Loucy (cell line): ENCODE data around the gene MTG2.

Source experiments
- H2AFZ ChIP-seq: fragments of 200-600 bp; sonication (generic); 2 replicates; pipeline ENCODE4 v1.6.0; 2016; ENCODE audit warnings: antibody characterized with exemption, mild to moderate bottlenecking, low read length, moderate library complexity
- H3F3A ChIP-seq: fragments of 200-600 bp; 2 replicates; pipeline ENCODE4 v1.6.0; 2016; ENCODE audit warnings: antibody characterized with exemption, low read depth, mild to moderate bottlenecking
- H3K27me3 ChIP-seq: fragments of 200-600 bp; sonication (generic); 2 replicates; pipeline ENCODE4 v1.6.1; 2014; ENCODE audit warnings: low read length, mild to moderate bottlenecking; ENCODE audit not compliant: insufficient read depth, poor library complexity, severe bottlenecking
- H3K36me3 ChIP-seq: fragments of 200-600 bp; sonication (generic); 2 replicates; pipeline ENCODE4 v1.6.1; 2016; ENCODE audit warnings: low read length; ENCODE audit not compliant: insufficient read depth
- H3K4me1 ChIP-seq: fragments of 200-600 bp; sonication (generic); 2 replicates; pipeline ENCODE4 v1.5.1; 2014; ENCODE audit warnings: low read length, mild to moderate bottlenecking; ENCODE audit not compliant: insufficient read depth, poor library complexity, severe bottlenecking
- H3K4me2 ChIP-seq: fragments of 200-600 bp; sonication (generic); 2 replicates; pipeline ENCODE4 v1.6.0; 2014; ENCODE audit warnings: antibody characterized with exemption, low read length, low read depth, mild to moderate bottlenecking; ENCODE audit not compliant: poor library complexity, severe bottlenecking
- H3K4me3 ChIP-seq: fragments of 200-600 bp; sonication (generic); 2 replicates; pipeline ENCODE4 v1.5.1; 2014; ENCODE audit warnings: low read length, mild to moderate bottlenecking, mixed read lengths; ENCODE audit not compliant: poor library complexity, severe bottlenecking
- H3K79me2 ChIP-seq: fragments of 200-600 bp; sonication (generic); 2 replicates; pipeline ENCODE4 v1.6.1; 2014; ENCODE audit warnings: low read length; ENCODE audit not compliant: insufficient read depth
- H3K9ac ChIP-seq: fragments of 200-600 bp; sonication (generic); 2 replicates; pipeline ENCODE4 v1.6.0; 2014; ENCODE audit warnings: mild to moderate bottlenecking, low read depth, low read length, moderate library complexity; ENCODE audit not compliant: poor library complexity, severe bottlenecking
- H3K9me2 ChIP-seq: fragments of 200-600 bp; sonication (generic); replicated peaks from 2 replicates; pipeline ENCODE4 v1.6.1; 2016; ENCODE audit warnings: low read depth, low read length, mixed read lengths
- H3K9me3 ChIP-seq: fragments of 200-600 bp; sonication (generic); 2 replicates; pipeline ENCODE4 v1.6.1; 2014; ENCODE audit warnings: mild to moderate bottlenecking, antibody characterized with exemption, low read length, low read depth; ENCODE audit not compliant: insufficient read depth
- H4K20me1 ChIP-seq: fragments of 200-600 bp; sonication (generic); 2 replicates; pipeline ENCODE4 v1.6.0; 2014; ENCODE audit warnings: antibody characterized with exemption, low read length, mild to moderate bottlenecking; ENCODE audit not compliant: insufficient read depth, poor library complexity, severe bottlenecking
- EZH2phosphoT487 ChIP-seq: fragments of 200-600 bp; IDR thresholded peaks from 2 replicates; pipeline ENCODE4 v1.6.1; 2018; ENCODE audit warnings: antibody characterized with exemption, mild to moderate bottlenecking, moderate library complexity, borderline replicate concordance
- TF ChIP-seq, protein P1 (sequence below): fragments of 200-600 bp; sonication (generic); conservative IDR thresholded peaks from 2 replicates; pipeline ENCODE4 v1.5.1; 2014; ENCODE audit warnings: mild to moderate bottlenecking, antibody characterized with exemption, low read length

The MTG2 gene

DNA sequence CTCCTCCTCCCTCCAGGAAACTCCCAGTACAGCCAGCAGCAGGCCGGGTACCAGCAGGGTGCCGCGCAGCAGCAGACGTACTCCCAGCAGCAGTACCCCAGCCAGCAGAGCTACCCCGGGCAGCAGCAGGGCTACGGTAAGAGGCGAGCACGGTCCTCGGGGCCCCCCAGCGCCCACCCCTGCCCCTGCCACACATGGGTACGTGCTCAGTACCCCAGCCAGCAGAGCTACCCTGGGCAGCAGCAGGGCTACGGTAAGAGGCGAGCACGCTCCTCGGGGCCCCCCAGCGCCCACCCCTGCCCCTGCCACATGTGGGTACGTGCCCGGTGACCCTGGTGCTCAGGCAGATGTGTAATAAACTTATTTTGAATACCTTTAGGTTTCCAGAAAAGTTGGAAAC lies 10.2 kb upstream of the MTG2 start:
- H4K20me1 ChIP-seq = no peaks in the 10 kb centered on the region
- no peak for TF ChIP-seq EZH2phosphoT487
- TF ChIP-seq, protein P1, sequence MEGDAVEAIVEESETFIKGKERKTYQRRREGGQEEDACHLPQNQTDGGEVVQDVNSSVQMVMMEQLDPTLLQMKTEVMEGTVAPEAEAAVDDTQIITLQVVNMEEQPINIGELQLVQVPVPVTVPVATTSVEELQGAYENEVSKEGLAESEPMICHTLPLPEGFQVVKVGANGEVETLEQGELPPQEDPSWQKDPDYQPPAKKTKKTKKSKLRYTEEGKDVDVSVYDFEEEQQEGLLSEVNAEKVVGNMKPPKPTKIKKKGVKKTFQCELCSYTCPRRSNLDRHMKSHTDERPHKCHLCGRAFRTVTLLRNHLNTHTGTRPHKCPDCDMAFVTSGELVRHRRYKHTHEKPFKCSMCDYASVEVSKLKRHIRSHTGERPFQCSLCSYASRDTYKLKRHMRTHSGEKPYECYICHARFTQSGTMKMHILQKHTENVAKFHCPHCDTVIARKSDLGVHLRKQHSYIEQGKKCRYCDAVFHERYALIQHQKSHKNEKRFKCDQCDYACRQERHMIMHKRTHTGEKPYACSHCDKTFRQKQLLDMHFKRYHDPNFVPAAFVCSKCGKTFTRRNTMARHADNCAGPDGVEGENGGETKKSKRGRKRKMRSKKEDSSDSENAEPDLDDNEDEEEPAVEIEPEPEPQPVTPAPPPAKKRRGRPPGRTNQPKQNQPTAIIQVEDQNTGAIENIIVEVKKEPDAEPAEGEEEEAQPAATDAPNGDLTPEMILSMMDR = no peak
- no peaks in the 10 kb centered on the region for H3F3A ChIP-seq
- H3K9me2 ChIP-seq = no peaks in the 10 kb centered on the region
- no peak overlapping the region for H2AFZ ChIP-seq
- H3K36me3 ChIP-seq = peaks cover 29% of the 10 kb centered on the region; the same call in 1 of the 2 replicates
- no peaks in the 10 kb centered on the region for H3K79me2 ChIP-seq
- no peak overlapping the region for H3K4me3 ChIP-seq
- H3K4me2 ChIP-seq = no peak overlapping the region
- H3K9ac ChIP-seq = no peak overlapping the region
- no peaks in the 10 kb centered on the region for H3K4me1 ChIP-seq
- H3K9me3 ChIP-seq = no peaks in the 10 kb centered on the region
- no peaks in the 10 kb centered on the region for H3K27me3 ChIP-seq

DNA sequence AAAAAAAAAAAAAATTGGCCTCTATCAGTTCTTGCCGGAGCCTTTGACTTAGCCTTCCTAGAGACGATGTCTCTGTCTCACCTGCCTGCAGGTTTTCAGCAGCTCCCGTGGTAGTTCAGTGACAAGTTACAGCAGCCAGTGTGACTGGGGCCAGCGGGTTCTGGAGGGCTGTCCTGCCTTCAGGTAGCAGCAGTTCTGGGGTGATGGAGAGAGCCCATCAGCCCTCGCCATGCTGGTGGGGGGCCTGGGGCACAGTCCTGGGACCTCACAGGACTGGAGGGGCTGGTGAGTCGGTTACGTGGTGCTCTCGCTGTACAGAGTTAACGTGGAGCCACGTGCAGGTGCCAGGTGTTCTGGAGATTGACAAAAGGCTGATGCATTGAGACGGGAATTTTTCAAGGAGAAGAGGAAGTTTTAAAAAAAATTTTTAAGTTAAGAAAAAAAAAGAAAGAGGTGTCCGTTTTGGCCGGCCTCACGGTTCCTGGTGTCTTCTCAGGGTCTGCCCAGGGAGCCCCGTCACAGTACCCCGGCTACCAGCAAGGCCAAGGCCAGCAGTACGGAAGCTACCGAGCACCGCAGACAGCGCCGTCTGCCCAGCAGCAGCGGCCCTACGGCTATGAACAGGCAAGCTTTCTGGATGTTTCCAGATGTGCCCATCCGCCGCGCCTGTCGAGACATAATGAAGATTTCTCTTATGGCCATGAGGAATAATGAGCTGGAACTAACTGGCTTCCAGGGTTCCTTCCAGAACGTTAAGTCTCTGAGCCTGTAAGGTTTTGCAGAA lies 8.6 kb upstream of the MTG2 start:
- no peaks in the 10 kb centered on the region for H3K27me3 ChIP-seq
- no peaks in the 10 kb centered on the region for H3K9me2 ChIP-seq
- no peak overlapping the region for H2AFZ ChIP-seq
- H3K79me2 ChIP-seq = no peaks in the 10 kb centered on the region
- H3K9me3 ChIP-seq = no peaks in the 10 kb centered on the region
- no peaks in the 10 kb centered on the region for H3F3A ChIP-seq
- H4K20me1 ChIP-seq = no peaks in the 10 kb centered on the region
- no peak overlapping the region for H3K4me3 ChIP-seq
- TF ChIP-seq, protein P1 = no peak
- no peak for TF ChIP-seq EZH2phosphoT487
- H3K9ac ChIP-seq = no peak overlapping the region
- no peaks in the 10 kb centered on the region for H3K4me1 ChIP-seq
- no peak overlapping the region for H3K4me2 ChIP-seq
- peaks cover 19% of the 10 kb centered on the region; the same call in 1 of the 2 replicates for H3K36me3 ChIP-seq

DNA sequence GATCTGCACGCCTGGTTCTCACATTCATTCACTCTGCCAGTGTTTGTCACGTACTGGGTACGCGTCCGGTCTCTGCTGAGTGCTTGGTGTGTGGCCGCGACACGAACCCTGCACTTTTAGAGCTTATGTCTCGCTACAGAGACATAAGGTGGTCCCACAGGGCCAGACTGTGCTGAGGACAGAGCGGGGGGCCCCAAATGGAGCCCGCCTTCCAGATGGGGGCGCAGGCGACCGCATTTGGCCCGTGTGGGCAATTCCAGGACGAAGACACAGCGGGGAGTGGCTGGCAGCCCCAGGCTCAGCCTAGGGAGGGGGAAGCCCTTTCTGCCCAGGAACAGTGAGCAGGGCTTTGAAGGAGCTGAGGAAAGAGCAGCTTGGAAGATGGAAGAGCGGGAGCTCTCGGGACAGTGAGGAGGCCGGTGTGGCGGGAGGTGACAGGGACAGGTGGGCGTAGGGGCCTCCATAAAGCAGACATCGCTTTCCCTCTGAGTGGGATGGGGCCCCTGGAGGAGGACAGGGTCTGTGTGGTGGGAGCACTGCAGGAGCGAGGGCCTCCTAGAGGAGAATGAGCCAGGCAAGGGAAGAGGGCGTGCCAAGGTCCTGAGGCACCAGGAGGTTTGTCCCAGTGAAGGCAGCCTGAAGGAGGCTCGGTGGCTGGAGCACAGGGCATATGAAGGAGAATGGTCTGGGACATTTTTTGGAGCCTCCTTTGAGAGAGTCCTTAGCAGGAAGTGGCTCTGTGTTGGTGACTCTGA lies 7.8 kb upstream of the MTG2 start:
- H3K4me2 ChIP-seq = no peak overlapping the region
- no peaks in the 10 kb centered on the region for H3K27me3 ChIP-seq
- H2AFZ ChIP-seq = no peak overlapping the region
- no peaks in the 10 kb centered on the region for H3K9me2 ChIP-seq
- TF ChIP-seq EZH2phosphoT487 = no peak
- TF ChIP-seq, protein P1 = no peak
- H3K9ac ChIP-seq = no peak overlapping the region
- H3K4me1 ChIP-seq = no peaks in the 10 kb centered on the region
- H3K4me3 ChIP-seq = no peak overlapping the region
- H3F3A ChIP-seq = no peaks in the 10 kb centered on the region
- H3K36me3 ChIP-seq = peaks cover 12% of the 10 kb centered on the region; the same call in 1 of the 2 replicates
- no peaks in the 10 kb centered on the region for H4K20me1 ChIP-seq
- H3K9me3 ChIP-seq = no peaks in the 10 kb centered on the region
- no peaks in the 10 kb centered on the region for H3K79me2 ChIP-seq
